Ishikawa (cell line): ENCODE results near the gene TLE1.

Experiments used
- CEBPB ChIP-seq: IDR thresholded peaks from 2 replicates; pipeline ENCODE4 v1.6.1; 2012
- CREB1 ChIP-seq: IDR thresholded peaks from 2 replicates; pipeline ENCODE4 v1.6.1; 2012; ENCODE audit warnings: low read depth
- EGR1 ChIP-seq: IDR thresholded peaks from 2 replicates; pipeline ENCODE4 v1.6.1; 2012
- EP300 ChIP-seq: IDR thresholded peaks from 2 replicates; pipeline ENCODE4 v1.6.1; 2012; ENCODE audit warnings: borderline replicate concordance
- FOXM1 ChIP-seq: IDR thresholded peaks from 2 replicates; pipeline ENCODE4 v1.6.1; 2012; ENCODE audit warnings: low read depth, borderline replicate concordance
- MAX ChIP-seq: IDR thresholded peaks from 2 replicates; pipeline ENCODE4 v1.6.1; 2012
- NFIC ChIP-seq: IDR thresholded peaks from 2 replicates; pipeline ENCODE4 v1.6.1; 2012
- RAD21 ChIP-seq: IDR thresholded peaks from 2 replicates; pipeline ENCODE4 v1.6.1; 2012; ENCODE audit warnings: low read depth
- REST ChIP-seq: IDR thresholded peaks from 2 replicates; pipeline ENCODE4 v1.6.1; 2012; ENCODE audit warnings: low read depth, mild to moderate bottlenecking
- TAF1 ChIP-seq: IDR thresholded peaks from 2 replicates; pipeline ENCODE4 v1.6.1; 2012; ENCODE audit warnings: low read depth, mild to moderate bottlenecking
- TCF12 ChIP-seq: IDR thresholded peaks from 2 replicates; pipeline ENCODE4 v1.6.1; 2012; ENCODE audit warnings: low read depth
- TEAD4 ChIP-seq: IDR thresholded peaks from 2 replicates; pipeline ENCODE4 v1.6.1; 2012
- USF1 ChIP-seq: IDR thresholded peaks from 2 replicates; pipeline ENCODE4 v1.6.1; 2012
- YY1 ChIP-seq: IDR thresholded peaks from 2 replicates; pipeline ENCODE4 v1.6.1; 2012; ENCODE audit warnings: low read depth
- ZBTB7A ChIP-seq: IDR thresholded peaks from 2 replicates; pipeline ENCODE4 v1.6.1; 2012; ENCODE audit warnings: low read depth

TLE1 gene

GRCh38 chr9:81550207-81550583, 139.2 kb downstream of the TLE1 start:
- TF ChIP-seq TAF1 (no peak), USF1 (no peak), CEBPB (no peak), TEAD4 (no peak), TCF12 (no peak), FOXM1 (no peak), EP300 (no peak), ZBTB7A (no peak), YY1 (no peak), REST (no peak), CREB1 (no peak), EGR1 (no peak), NFIC (no peak), RAD21 (no peak), MAX (no peak)

- TF ChIP-seq ZBTB7A (no peak), YY1 (no peak)
Observed at GRCh38 chr9:81549500-81550206, 139.7 kb downstream of the TLE1 start.

- TF ChIP-seq ZBTB7A (no peak), REST (no peak), NFIC (no peak), YY1 (no peak), TEAD4 (no peak), RAD21 (no peak), TAF1 (no peak), CREB1 (no peak), EGR1 (no peak), EP300 (no peak), CEBPB (no peak), MAX (no peak), FOXM1 (no peak), TCF12 (no peak), USF1 (no peak)
Observed at GRCh38 chr9:81548911-81549310, 140.4 kb downstream of the TLE1 start.

GRCh38 chr9:81546489-81546888, 142.9 kb downstream of the TLE1 start:
- no peak for TF ChIP-seq TEAD4
- no peak for TF ChIP-seq TCF12
- no peak for TF ChIP-seq RAD21
- TF ChIP-seq ZBTB7A: no peak
- TF ChIP-seq EGR1: no peak
- no peak for TF ChIP-seq YY1
- TF ChIP-seq REST: no peak
- no peak for TF ChIP-seq CREB1
- TF ChIP-seq CEBPB: no peak

- TF ChIP-seq MAX (no peak), EGR1 (no peak), TCF12 (no peak)
Observed at GRCh38 chr9:81543695-81544094, 145.7 kb downstream of the TLE1 start.
